K562 (cell line): ENCODE results near the gene SERTAD2. TPM values are rescaled to one million over a fixed set of nuclear protein-coding genes. Genes with fewer than 3 reads are reported as not detected.

Source experiments
- CBX3 ChIP-seq, 2 experiments: IDR thresholded peaks; 1 replicate in 1 of 2; 2 replicates in 1 of 2; pipeline ENCODE4 v1.6.1; 2012; ENCODE audit warnings: inconsistent platforms in 2 of 2, low read length in 2 of 2, borderline replicate concordance in 1 of 2, control low read depth in 1 of 2
- ELF2 ChIP-seq: fragments of 250-450 bp; sonication (Bioruptor Pico); IDR thresholded peaks from 2 replicates; pipeline ENCODE4 v1.5.0; 2021; ENCODE audit warnings: mild to moderate bottlenecking
- HCFC1 ChIP-seq: IDR thresholded peaks from 2 replicates; pipeline ENCODE4 v1.6.1; 2012; ENCODE audit warnings: low read depth, low read length, improper control_type of control experiment
- L3MBTL2 ChIP-seq: fragments of 450-650 bp; IDR thresholded peaks from 2 replicates; pipeline ENCODE4 v1.6.1; 2016; ENCODE audit warnings: mild to moderate bottlenecking, moderate library complexity
- MTA3 ChIP-seq: fragments of 450-650 bp; formaldehyde crosslinking; IDR thresholded peaks from 2 replicates; pipeline ENCODE4 v1.6.1; 2017; ENCODE audit warnings: mild to moderate bottlenecking, borderline replicate concordance
- MXI1 ChIP-seq: IDR thresholded peaks from 2 replicates; pipeline ENCODE4 v1.6.1; 2011; ENCODE audit warnings: low read depth, mild to moderate bottlenecking, improper control_type of control experiment, low read length
- SRSF1 ChIP-seq: fragments of 200-400 bp; formaldehyde crosslinking; IDR thresholded peaks from 2 replicates; pipeline ENCODE4 v1.6.1; 2017; ENCODE audit warnings: mild to moderate bottlenecking, low read depth, low read length, moderate library complexity
- ZFPM2 ChIP-seq: fragments of 250-450 bp; sonication (Bioruptor Pico); IDR thresholded peaks from 2 replicates; pipeline ENCODE4 v1.5.1; 2022; ENCODE audit warnings: mild to moderate bottlenecking
- ZNF324 ChIP-seq: fragments of 250-450 bp; sonication (Bioruptor Pico); IDR thresholded peaks from 2 replicates; pipeline ENCODE4 v1.4.0; 2020; ENCODE audit warnings: mild to moderate bottlenecking
- ZNF407 ChIP-seq: fragments of 450-650 bp; IDR thresholded peaks from 2 replicates; pipeline ENCODE4 v1.6.1; 2016; ENCODE audit warnings: low read depth
- ZNF766 ChIP-seq: fragments of 200-800 bp; sonication (Bioruptor generic); conservative IDR thresholded peaks from 2 replicates; pipeline ENCODE4 v1.6.1; 2016; ENCODE audit warnings: missing genetic modification characterization, missing compliant biosample characterization
- polyA plus RNA-seq, 8 experiments: library from polyadenylated mRNA; depleted of rRNA in 4 of 8; stranded (reverse) in 5 of 8; unstranded in 3 of 8; fragments of >200 nt; fragmentation: Nextera tagmentation in 2 of 8; fragmentation: Illumina TruSeq in 1 of 8; extraction: Ambion mirVana in 2 of 8; extraction: Trizol in 1 of 8; gene quantifications; 2 replicates each; pipeline versions ENCODE4 v1.2.1 to v1.2.3, GENCODE V29; 2011 to 2014; ENCODE audit warnings: inconsistent platforms in 1 of 8, missing spikeins in 1 of 8
- total RNA-seq, 7 experiments: library from RNA; depleted of rRNA in 6 of 7; stranded (reverse); fragments of >200 nt in 6 of 7; fragmentation: Illumina TruSeq in 2 of 7; extraction: Trizol in 2 of 7; gene quantifications; 2 replicates each; pipeline versions ENCODE4 v1.2.1 to v1.2.3, GENCODE V29; 2011 to 2021; ENCODE audit warnings: low replicate concordance in 1 of 7
- TF ChIP-seq, protein P1 (sequence below): fragments of 450-650 bp; IDR thresholded peaks from 2 replicates; pipeline ENCODE4 v1.6.1; 2016; ENCODE audit warnings: missing biosample characterization, missing genetic modification characterization
- TF ChIP-seq, protein P2 (sequence below), 2 experiments: fragments of 450-650 bp; IDR thresholded peaks; 2 replicates each; pipeline ENCODE4 v1.6.1; 2016
- TF ChIP-seq, protein P3 (sequence below): fragments of 450-650 bp; IDR thresholded peaks from 2 replicates; pipeline ENCODE4 v1.7.1; 2018; ENCODE audit warnings: mild to moderate bottlenecking, low read depth; ENCODE audit not compliant: partially characterized antibody

SERTAD2 gene
- total and polyA plus RNA-seq, 9 of the 15 experiments (the other 6 are each of a cell fraction or from before 2014, with no cell fraction given) = 3.0 to 12.5 (median 6.1) TPM

DNA sequence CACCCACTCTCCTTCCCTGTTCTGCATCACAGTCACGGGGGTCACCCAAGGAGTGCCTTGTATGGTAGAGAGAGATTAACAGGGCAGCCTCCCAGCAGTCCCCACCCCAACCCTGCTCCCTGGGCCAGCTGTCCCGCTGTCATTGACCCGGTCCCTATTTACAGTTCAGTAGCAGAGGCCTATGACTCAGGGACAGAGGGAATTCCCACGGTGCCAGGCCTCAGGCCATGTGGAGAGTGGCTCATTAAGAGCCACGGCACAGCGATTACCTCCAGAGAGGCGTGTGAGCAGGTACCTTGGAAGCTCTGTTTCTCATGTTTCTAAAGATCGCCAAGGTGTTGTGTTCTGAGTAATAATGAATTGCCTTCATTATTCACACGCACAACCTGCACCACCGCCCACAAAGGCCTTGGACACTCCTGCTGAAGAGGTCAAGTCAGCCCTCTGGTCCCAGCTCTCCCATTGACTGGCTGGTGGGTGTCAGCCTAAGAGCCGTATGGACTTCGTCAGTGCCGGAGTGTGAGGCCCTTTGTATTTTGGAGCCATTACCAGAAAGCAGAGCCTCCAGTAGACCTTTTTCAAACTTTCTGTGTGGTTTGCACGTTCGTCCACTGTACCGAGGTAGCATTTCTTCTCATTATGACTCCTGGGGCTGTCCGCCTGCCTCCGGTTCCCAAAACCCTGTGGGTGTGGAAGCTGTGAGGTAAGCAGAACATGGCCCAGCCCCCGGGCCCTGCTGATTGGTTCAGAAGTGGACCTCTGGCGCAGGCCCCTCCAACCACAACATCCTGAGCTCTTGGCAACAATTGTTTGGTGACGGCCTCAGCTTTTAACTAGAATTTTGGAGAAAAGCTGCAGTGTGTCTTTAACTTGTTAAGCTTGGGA is 47.0 kb downstream of the SERTAD2 start (continued):
- TF ChIP-seq, protein P1, sequence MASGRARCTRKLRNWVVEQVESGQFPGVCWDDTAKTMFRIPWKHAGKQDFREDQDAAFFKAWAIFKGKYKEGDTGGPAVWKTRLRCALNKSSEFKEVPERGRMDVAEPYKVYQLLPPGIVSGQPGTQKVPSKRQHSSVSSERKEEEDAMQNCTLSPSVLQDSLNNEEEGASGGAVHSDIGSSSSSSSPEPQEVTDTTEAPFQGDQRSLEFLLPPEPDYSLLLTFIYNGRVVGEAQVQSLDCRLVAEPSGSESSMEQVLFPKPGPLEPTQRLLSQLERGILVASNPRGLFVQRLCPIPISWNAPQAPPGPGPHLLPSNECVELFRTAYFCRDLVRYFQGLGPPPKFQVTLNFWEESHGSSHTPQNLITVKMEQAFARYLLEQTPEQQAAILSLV (tag) = no peak
- TF ChIP-seq MTA3 (no peak), ZNF766 (CRISPR knock-in tag) (no peak), ELF2 (CRISPR knock-in tag) (no peak), ZNF407 (no peak), MXI1 (no peak), ZNF324 (CRISPR knock-in tag) (no peak), ZFPM2 (CRISPR knock-in tag) (no peak), CBX3 (IDR thresholded peaks at IDR 0.05; ENCODE audit: borderline replicate concordance in 1 of 2, low read length in 2 of 2) (no peak), SRSF1 (no peak), HCFC1 (no peak), L3MBTL2 (peak; percentile 79)
- TF ChIP-seq, protein P2, sequence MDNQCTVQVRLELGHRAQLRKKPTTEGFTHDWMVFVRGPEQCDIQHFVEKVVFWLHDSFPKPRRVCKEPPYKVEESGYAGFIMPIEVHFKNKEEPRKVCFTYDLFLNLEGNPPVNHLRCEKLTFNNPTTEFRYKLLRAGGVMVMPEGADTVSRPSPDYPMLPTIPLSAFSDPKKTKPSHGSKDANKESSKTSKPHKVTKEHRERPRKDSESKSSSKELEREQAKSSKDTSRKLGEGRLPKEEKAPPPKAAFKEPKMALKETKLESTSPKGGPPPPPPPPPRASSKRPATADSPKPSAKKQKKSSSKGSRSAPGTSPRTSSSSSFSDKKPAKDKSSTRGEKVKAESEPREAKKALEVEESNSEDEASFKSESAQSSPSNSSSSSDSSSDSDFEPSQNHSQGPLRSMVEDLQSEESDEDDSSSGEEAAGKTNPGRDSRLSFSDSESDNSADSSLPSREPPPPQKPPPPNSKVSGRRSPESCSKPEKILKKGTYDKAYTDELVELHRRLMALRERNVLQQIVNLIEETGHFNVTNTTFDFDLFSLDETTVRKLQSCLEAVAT (IDR thresholded peaks at IDR 0.05) = no peak
- TF ChIP-seq, protein P3, sequence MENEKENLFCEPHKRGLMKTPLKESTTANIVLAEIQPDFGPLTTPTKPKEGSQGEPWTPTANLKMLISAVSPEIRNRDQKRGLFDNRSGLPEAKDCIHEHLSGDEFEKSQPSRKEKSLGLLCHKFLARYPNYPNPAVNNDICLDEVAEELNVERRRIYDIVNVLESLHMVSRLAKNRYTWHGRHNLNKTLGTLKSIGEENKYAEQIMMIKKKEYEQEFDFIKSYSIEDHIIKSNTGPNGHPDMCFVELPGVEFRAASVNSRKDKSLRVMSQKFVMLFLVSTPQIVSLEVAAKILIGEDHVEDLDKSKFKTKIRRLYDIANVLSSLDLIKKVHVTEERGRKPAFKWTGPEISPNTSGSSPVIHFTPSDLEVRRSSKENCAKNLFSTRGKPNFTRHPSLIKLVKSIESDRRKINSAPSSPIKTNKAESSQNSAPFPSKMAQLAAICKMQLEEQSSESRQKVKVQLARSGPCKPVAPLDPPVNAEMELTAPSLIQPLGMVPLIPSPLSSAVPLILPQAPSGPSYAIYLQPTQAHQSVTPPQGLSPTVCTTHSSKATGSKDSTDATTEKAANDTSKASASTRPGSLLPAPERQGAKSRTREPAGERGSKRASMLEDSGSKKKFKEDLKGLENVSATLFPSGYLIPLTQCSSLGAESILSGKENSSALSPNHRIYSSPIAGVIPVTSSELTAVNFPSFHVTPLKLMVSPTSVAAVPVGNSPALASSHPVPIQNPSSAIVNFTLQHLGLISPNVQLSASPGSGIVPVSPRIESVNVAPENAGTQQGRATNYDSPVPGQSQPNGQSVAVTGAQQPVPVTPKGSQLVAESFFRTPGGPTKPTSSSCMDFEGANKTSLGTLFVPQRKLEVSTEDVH = no peak
